GM15510 (cell line): ENCODE measurements around the gene HM13.

Source experiments
- POLR2A ChIP-seq: IDR thresholded peaks from 3 replicates; pipeline ENCODE4 v1.6.1; 2011; ENCODE audit warnings: borderline replicate concordance; ENCODE audit not compliant: insufficient read length; ENCODE audit errors: extremely low read depth

The HM13 gene

DNA sequence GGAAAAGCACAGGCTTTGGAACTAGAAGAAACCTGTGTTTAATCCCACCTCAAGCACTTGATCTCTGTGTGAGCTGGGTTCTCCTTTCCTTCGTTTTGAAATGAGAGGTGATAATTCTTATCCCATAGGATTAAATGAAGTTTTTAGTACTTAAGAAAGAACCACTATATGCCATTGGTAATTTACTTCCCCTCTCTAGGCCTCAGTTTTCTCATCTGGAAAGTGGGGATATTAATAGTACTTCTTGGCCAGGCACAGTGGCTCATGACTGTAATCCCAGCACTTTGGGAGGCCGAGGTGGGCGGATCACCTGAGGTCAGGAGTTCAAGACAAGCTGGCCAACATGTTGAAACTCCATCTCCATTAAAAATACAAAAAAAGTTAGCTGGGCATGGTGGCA is 25.1 kb upstream of the HM13 start:
- TF ChIP-seq POLR2A: no peak

DNA sequence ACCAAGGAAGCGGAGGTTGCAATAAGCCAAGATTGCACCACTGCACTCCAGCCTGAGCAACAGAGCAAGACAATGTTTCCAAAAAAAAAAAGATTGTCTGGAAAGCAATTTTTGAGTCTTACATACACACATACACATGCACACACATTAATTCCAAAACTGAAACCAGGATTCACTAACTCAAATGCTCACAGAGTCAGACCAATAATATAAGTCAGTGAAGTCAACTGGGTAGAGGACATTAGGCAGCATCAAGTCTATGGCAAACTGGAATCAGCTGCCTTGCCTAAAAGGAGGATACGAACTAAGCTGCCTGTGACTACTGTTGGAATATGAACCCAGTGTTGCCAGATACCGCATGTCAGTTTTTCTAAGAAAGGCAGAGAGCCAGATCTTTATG is 23.5 kb upstream of the HM13 start:
- TF ChIP-seq POLR2A: no peak

DNA sequence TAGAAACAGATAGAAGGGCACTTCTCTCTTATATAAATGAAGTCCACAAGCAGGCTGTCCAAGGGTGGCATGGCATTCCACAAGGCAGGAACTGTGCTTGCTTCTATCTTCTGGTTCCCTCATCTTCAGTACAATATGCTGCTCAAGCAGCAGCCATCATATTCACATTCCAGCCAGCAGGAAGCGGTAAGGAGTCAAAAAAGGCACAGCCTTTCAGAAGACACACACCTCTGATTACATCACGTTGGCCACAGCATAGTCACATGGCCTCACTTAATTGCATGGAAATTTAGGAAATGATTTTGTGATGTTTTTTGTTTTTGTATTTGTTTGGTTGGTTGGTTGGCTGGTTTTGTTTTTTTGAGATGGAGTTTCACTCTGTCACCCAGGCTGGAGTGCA is 20.1 kb upstream of the HM13 start:
- TF ChIP-seq POLR2A: no peak

DNA sequence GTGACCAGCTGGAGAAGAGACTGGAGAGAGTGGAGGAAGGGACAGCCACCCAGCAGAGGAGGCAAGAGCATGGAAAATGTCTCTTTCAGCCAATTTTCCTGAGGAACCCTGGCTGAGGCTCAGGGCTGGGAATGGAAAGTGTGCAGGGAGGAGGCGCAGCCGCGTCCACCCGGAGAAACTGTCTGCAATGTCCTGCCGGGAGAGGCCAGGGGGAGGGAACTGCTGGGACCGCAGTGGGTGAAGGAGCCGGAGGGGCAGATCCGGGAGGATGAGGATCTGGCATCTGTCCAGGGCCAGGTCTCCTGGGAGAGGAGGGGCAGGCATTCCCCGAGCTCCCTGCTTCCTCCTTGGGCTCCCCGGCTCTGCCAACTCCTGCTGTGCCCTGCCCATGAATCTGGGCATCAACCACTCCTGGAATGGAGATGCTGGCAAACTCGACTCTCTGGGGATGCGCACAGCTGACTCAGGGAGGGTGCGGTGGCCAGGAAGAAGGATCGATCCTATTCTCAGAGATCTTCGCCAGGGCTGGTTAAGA is 17.4 kb upstream of the HM13 start:
- no peak for TF ChIP-seq POLR2A

DNA sequence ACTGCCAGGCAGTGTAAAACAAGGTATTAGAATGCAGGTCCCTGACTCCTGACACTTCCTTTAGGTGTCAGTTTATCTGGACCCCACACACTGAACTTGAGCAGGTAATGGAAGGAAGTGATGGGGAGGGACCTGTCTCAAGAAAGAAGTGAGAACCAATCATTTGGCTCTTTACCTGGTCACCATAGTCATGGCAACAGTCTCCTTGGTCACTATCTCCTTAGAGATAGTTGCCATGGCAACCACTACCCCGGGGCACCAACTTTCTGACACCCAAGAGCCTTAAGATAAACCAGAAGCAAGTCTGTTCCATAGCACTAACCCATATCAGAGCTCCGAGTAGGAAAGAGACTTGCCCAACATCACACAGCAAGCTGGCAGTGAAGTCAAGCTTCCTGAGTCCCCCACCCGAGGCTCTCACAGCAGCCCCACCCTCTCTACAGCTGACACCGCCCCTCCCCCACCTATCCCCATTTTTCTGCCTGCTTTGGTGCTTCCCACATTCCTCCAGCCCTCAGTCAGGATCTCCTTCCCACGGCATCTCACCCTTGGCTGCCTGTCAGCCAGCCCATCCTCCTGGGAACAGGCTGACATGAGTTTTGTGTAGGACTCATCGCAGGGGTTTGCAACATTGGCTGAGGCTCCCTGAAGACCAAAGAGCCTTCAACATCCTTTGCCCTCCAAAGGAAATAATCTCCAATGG is 16.3 kb upstream of the HM13 start:
- TF ChIP-seq POLR2A: no peak

DNA sequence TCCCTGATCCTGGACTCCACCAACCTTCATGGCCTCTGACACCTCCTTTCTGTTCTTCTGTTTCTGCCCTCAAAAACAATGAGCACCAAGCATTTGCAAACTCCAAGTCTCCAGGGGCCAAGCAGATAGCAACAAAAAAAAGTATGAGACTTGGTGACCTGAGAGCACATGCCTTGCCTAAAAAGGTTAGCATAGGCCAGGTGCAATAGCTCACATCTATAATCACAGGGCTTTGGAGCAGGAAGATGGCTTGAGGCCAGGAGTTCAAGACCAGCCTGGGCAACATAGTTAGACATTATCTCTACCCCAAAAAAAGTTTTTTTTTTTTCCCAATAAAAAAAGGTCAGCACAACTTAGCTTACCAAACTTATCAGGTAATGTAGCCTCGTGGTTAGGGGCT is 13.7 kb upstream of the HM13 start:
- TF ChIP-seq POLR2A: no peak

DNA sequence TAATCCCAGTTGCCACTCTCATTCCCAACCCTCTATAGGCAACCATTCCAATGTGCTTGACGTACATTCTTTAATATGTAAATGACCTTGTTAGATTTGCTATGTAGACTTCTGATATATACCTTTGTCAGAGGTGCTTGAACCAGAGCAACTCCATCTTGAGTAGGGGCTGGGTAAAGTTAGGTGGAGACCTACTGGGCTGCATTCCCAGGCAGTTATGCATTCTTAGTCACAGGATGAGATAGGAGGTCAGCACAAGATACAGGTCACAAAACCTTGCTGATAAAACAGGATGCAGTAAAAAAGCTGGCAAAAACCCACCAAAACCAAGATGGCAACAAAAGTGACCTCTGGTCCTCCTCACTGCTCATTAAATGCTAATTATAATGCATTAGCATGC is 8.3 kb upstream of the HM13 start:
- TF ChIP-seq POLR2A: no peak

DNA sequence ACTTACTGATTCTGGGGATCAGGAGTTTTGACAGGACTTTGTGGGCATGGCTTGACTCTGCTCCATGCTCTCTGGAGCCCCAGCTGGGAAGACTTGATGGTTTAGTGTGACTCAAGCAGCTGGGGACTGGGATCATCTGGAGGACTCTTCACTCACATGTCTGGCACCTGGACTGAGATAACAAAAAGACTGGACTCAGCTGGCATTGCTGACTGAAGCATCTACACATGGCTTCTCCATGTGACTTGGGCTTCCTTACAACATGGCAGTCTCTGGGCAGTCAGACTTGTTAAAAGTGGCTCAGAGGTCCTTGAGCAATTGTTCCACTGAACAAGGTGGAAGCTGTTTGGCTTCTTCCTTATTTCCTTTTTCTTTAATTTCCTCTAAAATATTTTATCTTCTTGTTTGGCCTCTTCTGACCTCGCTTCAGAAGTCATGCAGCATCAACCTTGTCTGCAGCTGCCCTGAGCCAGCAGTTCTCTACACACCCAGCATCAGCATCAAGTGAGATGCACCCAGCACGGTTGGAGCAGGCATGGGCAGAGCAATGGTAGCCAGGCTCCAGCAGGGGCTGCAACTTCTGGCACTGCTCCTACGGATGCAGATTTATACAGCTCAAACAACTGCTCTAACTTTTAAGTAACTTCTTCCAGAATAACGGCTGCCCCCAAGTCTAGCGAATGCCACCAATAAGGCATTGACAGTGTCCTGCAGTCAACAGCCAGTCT is 5.6 kb upstream of the HM13 start:
- no peak for TF ChIP-seq POLR2A

DNA sequence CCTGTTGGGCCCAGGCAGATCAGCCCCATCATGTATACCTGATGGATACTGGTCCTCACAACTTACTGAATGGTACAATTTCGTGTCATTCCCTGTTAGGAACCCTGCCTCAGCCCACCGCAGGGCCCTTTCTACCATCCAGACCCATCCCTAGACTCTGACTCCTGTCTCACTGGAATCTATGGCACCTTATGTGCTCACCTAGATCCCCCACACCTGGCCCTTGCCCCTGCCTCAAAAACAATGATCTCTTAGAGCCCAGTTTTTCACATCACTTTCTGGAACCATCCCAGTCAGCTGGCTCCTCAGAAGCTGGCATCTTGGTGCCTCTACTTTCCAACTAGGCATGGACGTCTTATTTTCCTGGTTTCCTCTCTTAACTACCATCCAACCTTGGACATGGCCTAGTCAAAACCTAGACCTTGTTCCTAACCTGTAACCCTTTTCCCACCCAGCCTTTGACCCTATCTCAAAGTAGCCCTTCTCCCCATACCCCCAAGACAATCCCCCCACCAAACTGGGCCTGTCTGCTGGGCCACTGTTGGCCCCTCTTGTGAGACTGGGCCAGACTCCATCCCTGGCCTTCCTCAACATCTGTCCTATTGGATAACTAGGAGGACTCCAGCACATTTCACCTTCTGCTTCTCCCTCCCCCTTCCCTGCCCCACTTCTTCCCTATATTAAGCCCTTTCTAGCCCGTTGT is 981 bp downstream of the HM13 start:
- no peak for TF ChIP-seq POLR2A

DNA sequence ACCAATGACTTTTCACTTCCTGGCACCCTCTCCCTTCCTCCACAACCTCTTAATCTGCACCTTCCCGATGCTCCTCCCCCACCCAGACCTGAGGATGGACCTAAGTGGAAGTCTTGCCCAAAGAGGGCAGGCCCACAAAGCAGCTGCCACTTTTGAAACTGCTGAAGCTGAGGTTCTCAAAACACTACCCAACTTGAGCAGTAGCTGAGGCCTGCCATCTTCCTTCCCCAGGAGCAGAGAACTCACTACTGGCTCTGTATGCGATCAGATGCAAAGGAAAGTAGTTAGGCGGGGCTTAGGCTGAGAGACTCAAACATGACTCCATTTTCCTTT is 1.5 kb downstream of the HM13 start:
- no peak for TF ChIP-seq POLR2A

DNA sequence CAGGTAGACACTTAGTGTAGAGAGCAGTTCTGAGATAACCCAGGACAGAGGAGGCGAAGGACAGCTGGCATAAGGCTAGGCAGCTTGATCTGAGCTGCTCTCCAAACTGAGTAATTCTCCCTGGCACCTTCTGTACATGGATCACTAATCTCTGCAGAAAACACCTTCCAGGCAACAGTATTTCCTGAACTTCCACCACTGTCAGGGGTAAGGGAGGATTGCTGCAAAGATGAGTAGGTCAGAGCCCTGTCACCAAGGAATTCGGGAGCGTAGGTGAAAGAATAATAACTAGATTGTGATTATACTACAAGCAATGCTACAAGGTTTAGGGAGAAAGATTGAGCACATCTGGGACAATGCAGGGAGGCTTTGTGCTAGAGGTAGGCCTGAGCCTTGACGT is 1.9 kb downstream of the HM13 start:
- TF ChIP-seq POLR2A: no peak

DNA sequence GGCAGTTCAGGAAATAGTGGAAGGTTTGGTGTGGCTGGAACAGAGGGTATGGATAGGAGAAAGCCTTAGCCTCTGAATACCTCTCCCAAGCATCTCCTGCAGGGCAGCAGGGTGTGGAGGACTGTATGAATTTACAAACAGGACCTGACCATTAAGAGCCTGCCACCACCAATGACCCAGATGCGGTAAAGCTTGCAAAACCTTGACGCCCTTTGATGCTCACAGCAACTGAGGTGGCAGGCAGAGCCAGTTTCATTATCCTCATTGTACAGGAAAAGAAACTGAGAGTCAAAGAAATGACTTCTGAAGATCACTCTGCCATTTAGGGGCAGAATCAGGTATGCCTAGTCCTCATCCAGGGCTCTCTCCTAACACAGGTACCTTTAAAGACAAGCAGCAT is 2.4 kb downstream of the HM13 start:
- no peak for TF ChIP-seq POLR2A

DNA sequence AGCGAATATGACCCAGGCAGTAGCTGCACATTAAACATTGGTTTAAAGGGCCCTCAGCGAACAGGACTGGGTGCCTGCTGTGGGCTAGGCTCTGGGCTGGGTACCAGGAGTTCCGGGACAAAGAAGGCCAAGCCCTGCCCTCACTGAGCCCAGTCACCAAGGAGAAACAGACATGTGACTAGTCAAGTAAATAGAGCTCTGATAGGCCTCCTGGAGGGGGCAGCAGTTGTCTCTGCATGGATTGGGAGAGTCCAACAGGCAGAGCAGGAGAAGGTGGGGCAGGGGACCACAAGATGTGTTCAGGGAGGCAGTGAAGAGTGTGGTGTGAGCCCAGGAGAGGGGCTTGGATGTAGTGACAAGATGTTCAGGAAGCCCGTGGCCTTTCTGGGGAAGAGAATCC is 3.1 kb downstream of the HM13 start:
- no peak for TF ChIP-seq POLR2A

DNA sequence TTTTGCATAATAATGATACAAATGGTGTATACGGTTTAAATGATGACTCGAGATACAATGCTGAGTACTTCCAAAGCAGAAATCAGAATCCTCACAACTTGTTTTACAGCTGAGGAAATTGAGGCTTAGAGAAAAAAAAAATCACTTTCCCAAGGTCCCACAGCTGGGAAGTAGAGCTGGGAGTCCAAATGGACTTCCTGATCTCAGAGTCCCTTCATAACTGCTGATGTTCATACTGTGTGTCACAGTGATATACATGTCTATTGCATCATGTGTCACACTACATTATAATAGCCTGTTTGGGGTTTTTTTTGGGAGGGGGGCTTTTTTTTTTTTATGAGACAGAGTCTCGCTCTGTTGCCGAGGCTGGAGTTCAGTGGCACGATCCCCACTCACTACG is 8.5 kb downstream of the HM13 start:
- no peak for TF ChIP-seq POLR2A

DNA sequence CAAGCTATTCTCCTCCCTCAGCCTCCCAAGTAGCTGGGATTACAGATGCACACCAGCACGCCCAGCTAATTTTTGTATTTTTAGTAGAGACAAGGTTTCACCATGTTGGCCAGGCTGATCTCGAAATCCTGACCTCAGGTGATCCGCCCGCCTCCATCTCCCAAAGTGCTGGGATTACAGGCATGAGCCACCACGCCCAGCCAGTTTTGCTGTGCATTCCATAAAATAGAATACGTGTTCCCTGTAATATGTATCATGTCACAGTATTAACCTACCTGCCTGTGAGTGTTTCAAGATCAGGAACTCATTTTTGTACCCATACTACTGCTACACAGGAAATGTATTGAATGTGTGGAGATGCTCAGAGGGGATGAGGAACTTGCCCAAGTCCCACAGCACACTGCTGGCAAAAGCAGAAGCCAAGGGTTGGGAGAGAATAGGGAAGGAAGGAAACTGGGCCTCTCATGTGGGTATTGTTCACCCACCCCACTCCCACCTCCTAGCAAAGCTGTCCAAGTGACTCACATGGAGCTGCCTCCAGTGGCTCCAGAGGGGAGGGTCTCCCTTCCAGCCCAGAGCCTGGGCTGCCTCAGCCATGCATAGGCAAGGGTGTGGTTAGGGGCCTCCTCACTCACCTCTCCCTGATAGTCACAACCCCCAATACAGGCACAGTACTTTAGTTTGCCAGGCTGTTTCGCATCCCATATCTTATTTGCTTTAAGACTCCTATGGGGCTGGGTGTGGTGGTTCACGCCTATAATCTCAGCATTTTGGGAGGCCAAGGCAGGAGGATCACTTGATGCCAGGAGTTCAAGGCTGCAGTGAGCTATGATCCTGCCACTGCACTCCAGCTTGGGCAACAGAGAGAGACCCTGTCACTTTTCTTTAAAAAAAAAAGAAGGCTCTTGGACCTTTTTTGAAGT is 9.4 kb downstream of the HM13 start:
- TF ChIP-seq POLR2A: no peak

DNA sequence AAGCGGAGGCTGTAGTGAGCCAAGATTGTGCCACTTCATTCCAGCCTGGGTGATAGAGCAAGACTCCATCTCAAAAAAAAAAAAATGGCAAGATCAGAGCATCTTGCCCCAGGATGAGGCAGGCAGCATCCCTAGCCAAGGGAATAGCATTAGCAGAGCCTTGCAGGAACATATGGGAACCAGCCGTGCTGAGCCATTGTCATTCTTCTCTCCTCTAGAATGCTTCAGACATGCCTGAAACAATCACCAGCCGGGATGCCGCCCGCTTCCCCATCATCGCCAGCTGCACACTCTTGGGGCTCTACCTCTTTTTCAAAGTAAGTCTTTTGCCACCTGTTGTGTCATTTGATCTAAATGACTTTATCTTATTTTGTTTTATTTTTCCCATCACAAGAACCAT is 13.0 kb downstream of the HM13 start:
- no peak for TF ChIP-seq POLR2A

DNA sequence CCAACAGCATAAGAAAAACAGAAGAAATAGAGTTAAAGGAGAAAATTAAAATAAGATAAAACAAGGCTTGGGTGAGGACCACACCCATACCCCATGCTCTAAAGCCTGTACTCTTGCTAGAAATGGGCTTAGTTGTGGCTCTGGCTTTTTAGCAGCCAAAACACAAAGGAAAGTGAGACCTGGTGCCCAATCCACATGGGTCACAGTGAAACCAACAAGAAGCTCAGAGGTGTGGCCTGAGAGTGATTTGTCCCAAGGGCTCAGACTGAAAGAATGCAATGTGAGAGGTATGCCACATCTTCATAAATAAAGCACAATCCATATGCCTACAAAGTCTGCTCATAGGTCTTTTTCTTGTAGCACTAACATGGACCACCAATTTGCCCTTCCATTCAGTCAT is 21.1 kb downstream of the HM13 start:
- TF ChIP-seq POLR2A: no peak
